HG02884 (cell line): Measurements from ENCODE around the gene SCN10A.

Experiments
- ATAC-seq: cut with Tn5 transposase; IDR thresholded peaks from one replicate; pipeline ENCODE4 v1.9.1; 2021; ENCODE audit warnings: mild to moderate bottlenecking, moderate library complexity; ENCODE audit not compliant: unreplicated experiment

The SCN10A gene

DNA sequence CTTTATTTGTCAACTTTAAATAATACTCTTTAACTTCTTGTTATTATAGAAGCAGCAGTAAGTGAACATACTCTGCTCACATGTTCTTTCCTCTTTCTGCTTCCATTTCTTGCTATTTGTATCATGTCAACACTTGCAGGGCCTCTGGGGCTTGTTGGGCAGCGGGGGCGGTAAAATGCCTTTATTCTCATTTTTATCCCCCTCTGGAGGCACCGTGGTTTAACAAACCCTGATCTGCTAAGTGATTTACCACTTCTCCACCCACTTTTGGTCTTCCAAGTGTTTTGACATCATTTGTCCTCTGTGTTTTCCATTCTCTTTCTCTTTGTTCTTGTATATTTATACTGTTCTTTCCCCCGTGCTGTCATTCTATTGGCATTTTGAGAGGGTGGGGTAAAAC, 33.9 kb downstream of the SCN10A start:
- no peak for ATAC-seq

DNA sequence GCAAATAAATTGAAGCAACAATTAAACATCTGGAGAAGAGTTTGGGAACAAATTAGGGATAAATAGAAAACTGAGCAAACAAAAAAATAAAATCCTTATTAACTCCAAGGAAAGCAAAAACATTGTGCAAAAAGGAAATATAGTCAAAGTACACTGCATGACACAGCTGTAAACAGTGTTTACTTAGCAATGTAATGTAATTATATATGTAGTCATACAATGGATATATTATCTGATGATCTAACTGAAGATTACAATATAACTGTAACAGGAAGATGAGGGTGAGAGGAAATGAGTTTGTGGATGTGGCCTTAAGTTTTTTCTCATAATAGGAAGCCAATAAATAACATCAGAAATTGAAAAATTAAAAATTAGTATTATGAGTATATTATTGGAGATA, 42.5 kb downstream of the SCN10A start:
- ATAC-seq, result no peak

DNA sequence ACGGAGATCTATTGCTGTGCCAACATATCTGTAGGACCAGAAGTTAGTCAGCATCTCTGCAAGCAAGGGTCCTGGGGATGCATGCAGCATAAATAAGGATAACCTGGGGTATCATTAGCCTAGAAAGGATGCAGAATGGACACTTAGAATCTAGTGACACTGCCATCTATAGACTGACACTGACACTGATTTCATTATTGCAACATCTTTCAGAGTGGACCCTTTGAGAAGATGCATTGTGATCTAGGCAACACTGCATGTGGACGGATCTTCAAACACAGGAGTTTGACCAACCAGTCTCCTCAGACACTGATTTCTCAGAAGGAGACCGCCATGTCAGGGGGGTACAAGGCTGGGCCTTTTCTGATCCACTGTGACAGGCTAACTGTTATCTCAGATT, 52.4 kb downstream of the SCN10A start:
- no peak for ATAC-seq

DNA sequence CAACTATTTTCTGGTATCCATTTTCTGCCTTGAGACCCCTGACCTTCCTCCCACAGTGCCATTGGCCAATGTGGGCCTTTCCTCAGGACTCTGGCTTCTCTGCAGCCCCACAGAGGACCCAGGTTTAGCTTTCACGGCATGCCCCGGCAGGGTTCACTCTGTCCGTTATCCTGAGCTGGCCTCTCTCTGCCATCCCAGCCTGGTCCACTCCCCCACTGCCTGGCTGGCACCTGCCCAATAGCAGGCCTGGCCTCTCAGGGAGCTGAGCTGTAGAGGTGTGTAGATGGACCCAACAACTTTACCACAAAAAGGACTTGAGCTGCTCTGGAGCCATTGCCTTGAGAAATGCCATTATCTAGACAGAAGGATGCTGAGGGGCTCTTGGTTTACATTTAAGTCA, 57.5 kb downstream of the SCN10A start:
- ATAC-seq, result no peak

DNA sequence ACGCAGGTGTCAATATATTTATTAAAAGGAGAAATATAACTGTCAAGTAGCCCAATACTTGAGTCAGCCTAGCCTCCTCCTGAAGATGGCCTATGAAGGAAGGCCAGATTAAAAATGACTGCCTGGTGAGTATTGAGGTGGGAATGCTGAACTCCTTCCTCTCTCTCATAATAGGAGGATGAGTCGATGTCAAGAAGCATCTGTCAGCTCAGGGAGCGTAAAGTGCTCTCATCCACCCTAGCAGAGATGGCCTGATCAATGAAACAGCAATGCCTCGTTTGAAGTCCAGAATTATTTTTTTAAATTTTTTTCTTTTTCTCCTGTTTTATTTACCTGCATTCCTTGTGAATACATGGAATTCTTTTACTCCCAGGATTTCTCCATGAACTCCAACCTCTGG, 58.3 kb downstream of the SCN10A start:
- no peak for ATAC-seq

DNA sequence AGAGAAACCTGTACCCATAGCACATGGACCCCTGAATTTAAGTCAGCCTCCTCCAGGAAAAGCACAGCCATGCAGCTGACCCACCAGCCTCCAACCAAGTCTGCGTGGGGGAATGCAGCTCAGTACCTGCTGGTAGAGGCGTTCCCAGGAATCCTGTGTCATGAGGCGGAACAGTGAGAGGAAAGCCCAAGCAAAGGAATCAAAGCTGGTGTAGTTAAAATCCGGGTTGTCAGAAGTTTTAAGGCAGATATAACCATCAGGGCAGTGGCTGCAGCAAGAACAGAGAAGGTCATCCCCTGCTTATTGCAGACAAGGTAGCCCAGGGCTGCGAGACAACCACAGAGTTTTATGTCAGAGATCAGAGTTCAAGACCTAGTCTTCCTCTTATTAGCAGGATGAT, 59.1 kb downstream of the SCN10A start:
- ATAC-seq, result no peak

DNA sequence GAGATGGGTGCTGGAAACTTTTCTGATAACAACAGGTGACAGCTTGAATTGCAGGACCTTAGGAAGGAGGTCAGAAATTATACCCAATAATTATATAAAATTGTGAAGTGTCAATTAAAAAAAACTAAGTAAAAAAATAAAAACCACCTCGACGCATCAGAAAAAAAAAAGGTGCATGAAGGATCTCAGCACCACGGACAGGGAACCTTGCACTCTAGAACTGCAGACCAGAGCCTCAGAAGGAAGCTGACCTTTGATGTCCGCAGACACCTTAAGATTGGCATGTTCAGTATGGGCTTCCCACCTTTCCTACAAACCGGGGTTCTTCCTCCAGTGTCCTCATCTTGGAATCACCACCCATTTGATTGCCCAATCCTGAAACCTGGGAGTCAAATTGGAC, 60.9 kb downstream of the SCN10A start:
- ATAC-seq, result no peak

DNA sequence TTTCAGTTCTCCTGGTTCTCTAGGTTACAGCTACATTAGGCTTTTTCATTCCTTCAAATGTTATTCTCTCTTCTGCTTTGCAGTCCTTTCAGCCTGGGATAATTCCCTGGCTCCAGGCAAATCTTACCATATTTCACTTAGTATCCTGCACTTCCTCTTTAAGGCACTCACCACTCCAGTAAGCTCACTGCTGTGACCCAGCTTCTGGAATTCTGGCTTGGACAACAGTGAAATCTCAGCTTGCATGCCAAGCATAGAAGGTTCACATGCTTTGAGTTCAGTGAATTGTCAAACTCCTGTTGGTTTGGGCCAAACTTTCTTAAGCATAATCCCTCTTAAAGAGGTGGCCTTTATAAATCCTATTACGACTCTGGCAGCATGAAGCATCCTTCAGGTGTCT, 69.4 kb downstream of the SCN10A start:
- ATAC-seq, result no peak

DNA sequence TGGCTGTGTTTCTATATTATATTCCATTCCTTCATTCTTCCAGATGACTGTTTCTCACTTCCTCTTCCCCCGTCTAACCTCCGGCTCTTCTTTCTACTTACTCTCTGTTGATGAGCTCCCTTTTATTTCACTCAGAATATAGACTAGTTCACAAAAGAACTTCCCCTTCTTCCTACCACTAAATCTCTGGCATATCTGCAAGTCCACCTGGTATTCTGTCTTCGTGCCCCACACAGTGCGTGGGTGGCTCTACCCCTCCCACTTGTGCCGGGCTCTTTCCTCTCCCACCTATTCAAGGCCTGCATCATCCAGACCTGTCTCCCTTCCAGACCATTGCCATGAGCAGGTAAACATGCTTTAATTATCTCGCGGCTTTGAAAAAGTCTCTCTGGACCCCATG, 73.0 kb downstream of the SCN10A start:
- no peak for ATAC-seq

DNA sequence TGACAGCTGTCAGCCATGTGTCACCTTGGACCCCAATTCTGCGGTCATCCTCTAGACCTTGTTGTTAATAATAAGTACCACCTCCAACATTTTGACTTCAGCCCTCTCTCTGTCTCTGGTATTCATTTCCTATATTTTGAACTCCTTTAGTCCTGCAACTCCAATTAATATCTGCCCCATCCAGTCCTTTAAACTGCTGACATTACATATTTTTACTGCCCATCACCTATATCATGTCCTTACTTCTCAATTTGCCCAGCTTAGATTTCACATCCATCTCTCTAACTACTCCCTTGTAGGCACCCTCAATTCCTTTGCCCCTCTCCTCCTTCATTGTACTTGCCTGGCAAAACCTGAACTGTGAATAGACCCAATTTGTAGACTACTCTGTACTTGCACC, 73.5 kb downstream of the SCN10A start:
- no peak for ATAC-seq

DNA sequence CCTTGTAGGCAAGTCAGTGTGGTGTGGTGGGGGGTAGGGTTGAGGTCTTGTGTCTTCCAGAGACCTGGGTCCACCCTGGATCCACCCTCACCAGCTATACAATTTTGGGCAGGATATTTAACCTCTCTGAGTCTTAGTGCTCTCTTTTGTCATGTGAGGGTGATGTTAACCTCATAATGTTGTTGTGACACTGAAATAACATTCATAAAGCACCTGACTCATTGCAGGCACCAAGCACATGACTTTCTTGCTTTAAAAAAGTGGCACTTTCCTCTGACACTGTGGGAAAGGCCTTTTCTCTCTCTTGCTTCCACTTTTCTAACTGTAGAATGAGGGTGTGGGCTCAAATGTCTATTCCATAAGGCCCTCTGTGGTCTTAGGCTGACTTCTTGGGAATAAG, 75.5 kb downstream of the SCN10A start:
- no peak for ATAC-seq

DNA sequence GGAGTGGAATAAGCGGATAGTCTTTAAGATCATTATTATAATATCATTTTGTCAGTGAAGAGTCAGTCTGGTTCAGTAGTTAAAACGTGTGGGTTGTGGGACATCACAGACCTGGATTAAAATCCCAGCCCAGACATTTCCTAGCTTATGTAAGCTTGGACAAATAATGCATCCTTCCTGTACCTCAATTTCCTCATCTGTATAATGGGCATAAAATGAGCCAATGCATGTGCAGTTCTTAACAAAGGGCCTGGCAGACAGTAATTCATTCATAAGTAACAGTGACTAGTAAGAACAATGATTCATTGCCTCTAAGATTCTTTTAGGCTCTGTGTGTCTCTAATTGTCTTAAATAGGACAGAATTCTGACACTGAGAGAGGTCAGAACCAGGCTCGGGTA, 76.1 kb downstream of the SCN10A start:
- no peak for ATAC-seq

DNA sequence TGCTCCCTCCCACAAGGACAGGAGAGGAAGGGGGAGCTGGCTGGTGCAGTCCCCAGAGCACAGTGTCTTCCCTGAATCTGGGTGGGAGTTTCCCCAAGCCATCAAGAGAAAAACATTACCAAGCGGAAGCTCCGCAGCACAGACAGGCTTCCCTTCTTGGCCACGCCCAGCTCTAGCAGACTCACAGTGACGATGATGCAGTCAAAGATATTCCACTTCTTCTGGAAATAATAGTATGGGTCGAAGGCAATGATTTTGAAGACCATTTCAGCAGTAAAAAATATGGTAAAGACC, 76.7 kb downstream of the SCN10A start:
- ATAC-seq, result no peak

DNA sequence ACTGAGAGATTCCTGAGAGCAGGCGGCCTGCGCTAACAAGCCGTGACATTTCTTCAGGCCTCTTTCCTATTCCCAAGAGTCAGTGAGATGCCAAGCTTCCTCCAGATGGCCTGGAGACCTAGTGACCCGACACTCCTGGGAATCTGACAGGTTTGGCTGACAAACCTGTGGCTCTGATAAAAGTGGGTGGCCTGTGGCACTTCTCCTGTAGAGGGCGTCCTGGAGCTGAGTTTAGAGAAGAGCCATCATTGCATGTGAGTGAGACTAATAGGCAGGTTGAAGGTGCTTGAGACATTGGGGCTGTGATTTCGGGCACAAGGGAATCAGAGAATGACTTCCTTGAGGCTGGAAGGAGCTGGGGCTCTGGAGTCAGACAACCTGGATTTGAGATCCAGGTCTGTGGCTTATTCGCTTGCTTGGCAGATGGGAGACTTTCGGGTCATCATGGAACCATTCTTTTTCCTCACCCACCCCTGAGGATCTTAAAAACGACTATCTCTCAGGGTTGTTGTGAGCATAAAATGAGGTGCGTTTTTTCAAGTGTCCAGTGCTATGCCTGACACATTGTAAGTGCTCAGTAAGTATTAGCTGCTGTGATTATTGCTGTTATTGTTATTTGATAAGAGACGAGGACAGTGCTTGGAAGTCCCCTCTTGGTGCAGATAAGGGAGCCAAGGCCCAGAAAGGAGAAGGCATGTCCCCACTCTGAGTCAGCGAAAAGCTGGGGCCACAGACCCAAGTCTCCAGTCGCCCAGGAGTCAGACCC, 77.2 kb downstream of the SCN10A start:
- no peak for ATAC-seq

DNA sequence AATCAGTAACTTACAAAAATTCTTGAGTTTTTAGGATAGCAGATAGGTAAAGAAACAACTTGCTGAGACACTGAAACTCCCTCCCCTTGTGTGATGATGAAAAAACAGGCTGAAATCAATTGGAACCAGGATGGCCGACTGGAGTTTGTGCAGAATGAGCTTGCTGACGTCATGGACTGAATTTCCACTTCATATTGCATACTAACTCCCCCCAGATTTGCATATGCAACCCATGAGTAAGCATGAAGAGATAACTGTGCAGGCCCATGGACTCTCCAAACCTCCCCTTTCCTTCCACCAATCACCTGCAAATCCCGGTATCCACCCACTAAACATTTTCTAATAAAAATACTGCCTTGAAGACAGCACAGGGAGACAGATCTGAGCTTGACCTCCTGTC, 84.5 kb downstream of the SCN10A start:
- ATAC-seq, result no peak

DNA sequence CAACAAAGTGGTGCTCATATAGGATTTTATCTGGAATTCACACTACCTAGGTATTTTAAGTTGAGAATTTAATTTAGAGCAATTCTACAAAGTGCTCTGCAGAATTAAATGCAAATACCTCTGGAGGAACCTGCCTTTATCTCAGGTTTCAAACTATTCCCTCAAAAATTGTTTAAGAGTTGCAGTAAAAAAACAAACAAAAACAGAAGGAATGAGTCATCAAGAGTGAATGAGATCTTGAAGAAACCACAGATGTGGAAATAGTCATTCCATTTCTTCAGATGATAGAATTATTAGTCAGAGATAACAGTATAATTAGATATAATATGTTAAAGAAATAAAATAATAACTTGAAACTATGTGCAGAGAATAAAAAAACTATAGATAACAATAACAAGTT, 85.7 kb downstream of the SCN10A start:
- ATAC-seq, result no peak

DNA sequence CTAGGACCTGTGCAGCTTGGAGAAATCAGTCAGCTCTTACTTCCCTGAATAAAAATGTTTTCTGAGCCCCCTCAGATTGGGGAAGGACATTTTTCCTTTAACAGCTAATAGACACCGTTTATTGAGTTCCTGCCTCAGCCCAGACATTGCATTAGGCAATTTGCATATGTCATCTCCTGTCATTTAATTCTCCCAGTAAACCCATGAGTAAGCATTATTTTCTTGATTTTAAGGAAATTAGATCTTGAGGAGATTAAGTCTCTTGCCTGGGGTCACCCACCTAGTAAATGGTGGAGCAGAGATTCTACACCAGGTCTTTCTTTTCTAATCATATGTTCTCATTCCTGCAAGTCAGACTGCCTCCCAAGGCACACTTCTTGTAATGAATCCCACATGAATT, 88.0 kb downstream of the SCN10A start:
- no peak for ATAC-seq

DNA sequence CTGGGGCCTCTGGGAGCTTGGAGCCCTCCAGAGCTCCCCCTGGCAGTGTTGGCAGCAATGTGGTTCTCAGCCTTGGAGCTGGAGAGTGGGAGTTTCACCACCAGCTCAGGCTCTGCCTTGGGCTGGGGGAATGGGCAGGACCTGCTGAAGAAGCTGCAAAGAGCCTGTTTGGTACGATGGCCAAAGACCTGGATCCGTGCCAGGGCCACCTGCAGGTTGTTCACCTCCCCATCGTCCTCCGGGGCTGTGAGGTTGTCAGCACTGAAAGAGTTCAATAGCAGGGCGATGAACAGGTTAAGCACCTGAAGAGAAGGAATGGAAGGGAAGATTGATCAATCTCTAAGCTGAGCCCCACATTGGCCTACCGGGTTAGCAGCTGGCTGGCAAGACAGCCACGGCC, 89.3 kb downstream of the SCN10A start:
- ATAC-seq, result no peak

DNA sequence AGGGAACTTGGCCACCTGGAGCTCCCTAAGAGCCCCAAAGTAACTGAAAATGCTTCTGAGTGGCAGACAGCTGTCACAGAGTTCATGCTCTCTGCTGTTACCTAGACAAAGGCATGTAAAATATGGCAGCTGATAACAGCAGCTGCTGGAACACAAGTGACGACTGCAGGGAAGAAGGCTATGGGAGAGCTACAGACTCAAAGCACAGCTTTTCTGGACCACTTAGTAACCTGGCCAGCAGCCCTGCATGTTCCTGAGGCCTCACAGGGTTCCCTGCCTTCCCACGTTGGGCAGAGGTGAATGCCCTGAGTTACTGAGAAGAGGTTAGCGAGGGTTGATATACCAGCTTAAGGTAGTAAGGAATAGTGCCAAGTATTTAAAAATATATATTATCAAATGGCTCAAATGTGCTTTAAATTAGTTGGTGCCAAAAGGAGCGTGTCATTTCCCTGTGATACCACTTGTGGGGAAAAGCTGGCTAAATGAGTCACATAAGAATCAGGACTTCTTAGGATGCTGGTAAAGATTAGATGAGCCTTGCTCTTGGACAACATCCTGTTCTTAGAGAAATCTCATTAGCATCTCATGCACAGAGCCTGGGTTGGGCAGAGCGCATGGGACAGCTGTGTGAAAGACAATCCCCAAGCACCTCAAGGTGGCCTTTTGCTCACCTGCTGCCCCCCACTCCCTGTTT, 90.1 kb downstream of the SCN10A start:
- no peak for ATAC-seq

DNA sequence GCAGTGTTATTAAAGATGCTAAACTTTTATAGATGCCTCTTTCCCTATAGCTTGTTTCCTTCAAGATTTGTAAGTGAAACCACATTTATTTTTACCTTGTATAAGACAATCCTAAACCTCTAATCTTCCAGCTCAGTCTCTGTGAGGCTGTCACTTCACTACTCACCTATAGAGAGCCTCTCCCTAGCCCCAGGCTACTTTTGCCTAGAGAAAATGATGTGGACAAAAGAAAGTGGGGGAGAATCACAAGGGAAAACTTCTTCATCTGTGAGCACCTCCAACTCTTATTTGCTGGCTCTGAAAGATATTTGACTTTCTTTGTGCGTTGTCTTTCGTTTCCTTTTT, 91.7 kb downstream of the SCN10A start:
- no peak for ATAC-seq

DNA sequence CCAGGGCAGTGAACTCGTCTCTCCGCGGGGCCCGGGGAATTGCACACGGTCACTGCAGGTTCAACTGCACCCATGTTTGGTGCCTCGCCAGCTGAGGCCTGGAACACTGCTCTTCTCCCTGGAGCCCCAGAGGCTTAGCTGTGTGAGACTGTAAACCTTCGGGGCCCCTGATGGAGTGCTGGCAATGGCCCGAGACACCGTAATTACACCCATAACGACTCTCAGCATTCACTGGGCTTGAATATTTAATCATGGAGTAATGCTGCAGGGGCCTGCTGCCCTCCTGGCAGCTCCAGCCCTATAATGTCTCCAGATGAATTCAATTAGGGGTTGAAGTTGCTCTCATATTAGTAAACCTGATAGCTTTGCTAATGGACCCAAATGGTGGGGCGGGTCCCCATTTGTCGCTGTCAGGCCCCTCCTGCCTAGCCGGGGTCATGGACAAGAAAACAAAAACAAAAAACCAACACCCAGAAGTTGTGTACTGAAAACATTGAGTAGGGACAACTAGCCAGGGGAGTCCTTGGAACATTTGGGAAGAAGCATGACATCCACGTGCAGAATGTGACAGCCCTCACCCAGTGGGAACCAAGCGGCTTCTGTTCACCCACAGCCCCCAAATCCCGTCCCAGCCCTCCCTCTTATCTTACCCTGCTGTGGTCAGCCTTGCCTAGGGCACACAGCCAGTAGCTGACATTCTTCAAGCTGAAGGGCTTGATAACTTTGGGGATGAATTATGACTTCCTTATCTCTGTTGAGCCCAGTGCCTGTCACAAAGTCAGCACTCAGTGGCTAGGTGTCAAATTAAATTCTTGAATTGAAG, 92.2 kb downstream of the SCN10A start:
- no peak for ATAC-seq
